ENCODE measurements around the gene TBPL1. TPM values are rescaled to one million over a fixed set of nuclear protein-coding genes. Genes with fewer than 3 reads are reported as not detected.

The TBPL1 gene
- total and polyA plus RNA-seq, 2 of the 8 experiments (the other 6 are each of a cell fraction or from before 2014, with no cell fraction given), result 32.5 to 67.0 TPM

DNA sequence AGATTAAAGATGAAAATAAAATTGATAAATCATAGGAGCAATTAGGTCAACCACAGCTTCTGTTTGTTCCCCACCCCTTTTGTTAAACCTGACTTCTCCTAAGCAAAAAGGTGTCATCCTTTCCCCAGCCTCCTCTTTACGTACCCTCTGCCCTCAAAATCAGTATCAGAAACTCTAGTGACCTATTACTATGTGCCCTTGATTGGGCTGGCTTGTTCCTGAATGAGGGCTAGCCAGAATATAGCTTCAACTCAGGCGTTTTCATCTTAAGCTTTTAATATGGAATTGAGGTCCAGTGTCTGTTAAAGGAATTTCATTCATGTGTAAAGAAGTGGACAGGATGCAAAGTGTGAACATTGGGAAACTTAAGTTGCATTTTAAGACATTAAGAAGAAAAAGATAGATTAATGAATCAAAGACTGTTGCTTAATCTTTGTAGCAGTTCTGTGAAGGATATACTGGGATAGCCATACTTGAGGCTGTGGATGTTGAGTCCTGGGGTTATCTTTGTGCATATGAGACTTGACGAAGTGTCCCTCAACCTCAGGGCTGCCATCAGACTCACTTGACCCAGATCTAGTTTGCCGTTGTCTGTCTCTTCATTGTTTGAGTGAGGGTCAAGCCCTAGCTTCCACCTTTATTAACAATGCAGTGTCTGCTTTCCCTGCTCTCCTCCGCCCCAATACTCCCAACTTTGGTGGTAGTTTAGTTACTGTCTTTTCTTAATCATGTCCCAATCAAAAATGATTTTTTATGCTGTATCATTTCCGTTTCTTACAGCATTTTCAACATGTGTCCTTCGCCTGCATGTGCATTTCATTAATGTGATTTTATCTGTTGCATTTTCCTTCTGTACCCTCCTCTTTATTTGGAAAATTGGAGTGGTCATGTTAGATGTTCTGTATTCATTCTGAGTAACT, 1.9 kb downstream of the TBPL1 start:
- Histone ChIP-seq H3K23me2 (ENCODE audit: low read depth, low read length) (peaks cover 8% of the 10 kb centered on the region), H3K27me3 (replicated peaks in 1 of 4; ENCODE audit: control insufficient read depth in 3 of 4, extremely low read depth in 1 of 4, insufficient read depth in 3 of 4, low read length in 3 of 4) (no peaks in the 10 kb centered on the region; a peak in 1 of 7 replicates), H2BK120ac (replicated peaks; ENCODE audit: low read depth, low read length) (no peak overlapping the region), H3K4me1 (replicated peaks in 1 of 4; ENCODE audit: control insufficient read depth in 3 of 4, insufficient read depth in 4 of 4, low read length in 3 of 4) (peaks cover 0 to 10% (median 3%) of the 10 kb centered on the region in 4 experiments; a peak in 6 of 7 replicates), H3K9me3 (ENCODE audit: insufficient read depth in 2 of 2, low read depth in 1 of 2, low read length in 1 of 2) (no peaks in the 10 kb centered on the region), H2BK15ac (ENCODE audit: low read length) (no peak overlapping the region), H3K56ac (replicated peaks; ENCODE audit: insufficient read length, low read depth, low read length) (no peak overlapping the region), H4K5ac (ENCODE audit: insufficient read length, low read depth, low read length) (no peak overlapping the region), H3K14ac (ENCODE audit: insufficient read length) (no peak overlapping the region), H3K4ac (replicated peaks; ENCODE audit: insufficient read length, low read depth, low read length) (no peak overlapping the region), H3K4me2 (ENCODE audit: insufficient read depth in 1 of 2, low read depth in 2 of 2, low read length in 2 of 2) (peak overlapping the region; percentile 72 to 82), H2AK5ac (ENCODE audit: low read depth, low read length) (no peak overlapping the region), H2BK20ac (ENCODE audit: low read length) (no peak overlapping the region), H3K18ac (ENCODE audit: extremely low read depth, low read length) (no peak overlapping the region), H2AFZ (ENCODE audit: low read length) (no peak overlapping the region), H4K8ac (ENCODE audit: extremely low read depth, insufficient read depth, low read length) (no peak overlapping the region), H3K4me3 (ENCODE audit: extremely low read depth in 1 of 4, insufficient read depth in 2 of 4, low read depth in 3 of 4, low read length in 4 of 4) (peak overlapping the region in 2 of 4 experiments; percentile 1 to 81; a peak in 3 of 8 replicates), H2BK5ac (ENCODE audit: low read depth, low read length) (no peak overlapping the region), H3K36me3 (ENCODE audit: control insufficient read depth in 2 of 4, insufficient read depth in 4 of 4, low read length in 3 of 4) (no peaks in the 10 kb centered on the region), H3K9ac (replicated peaks in 1 of 4; ENCODE audit: extremely low read depth in 1 of 4, low read depth in 3 of 4, low read length in 3 of 4) (no peak overlapping the region), H2BK12ac (ENCODE audit: low read depth, low read length) (no peak overlapping the region), H3K27ac (ENCODE audit: low read depth, low read length) (no peak overlapping the region), H4K91ac (replicated peaks; ENCODE audit: insufficient read length, low read length) (no peak overlapping the region), H3K79me1 (ENCODE audit: low read depth, low read length) (peaks cover 7% of the 10 kb centered on the region), H3K23ac (ENCODE audit: insufficient read length) (no peak overlapping the region), H4K20me1 (replicated peaks in 1 of 2; ENCODE audit: control insufficient read depth in 1 of 2, insufficient read depth in 2 of 2, low read length in 2 of 2) (peaks cover 3 to 10% of the 10 kb centered on the region in 2 experiments), H3K79me2 (ENCODE audit: control insufficient read depth in 1 of 2, insufficient read depth in 2 of 2, low read length in 2 of 2) (peaks cover 29 to 65% of the 10 kb centered on the region in 2 experiments)
- ChIA-PET POLR2A (ENCODE audit: partially characterized antibody) (interaction anchor here (0.6 to 3.2 kb wide), 8 partner anchors 7 to 1132 kb away, joined by 3 to 18 read pairs (median 4); no protein-coding TSS in a partner anchor), CTCF (ENCODE audit: partially characterized antibody) (interaction anchor here (0.7 to 5.6 kb wide), 16 partner anchors 7 to 239 kb away, joined by 3 to 29 read pairs (median 4); no protein-coding TSS in a partner anchor)
- 77% methylated on average over 7 of the region's 7 CpGs; no CpG with 5 or more reads in 1 of the 2 experiments for WGBS, 2 experiments (ENCODE audit: extremely low coverage in 1 of 2, insufficient coverage in 1 of 2, insufficient read length in 1 of 2, insufficient replicate concordance in 2 of 2, low coverage in 1 of 2, low lambda C conversion rate in 2 of 2, missing lambda C conversion rate in 1 of 2)
- FAIRE-seq, result no peak
- no peak for DNase-seq (ENCODE audit: low read depth in 1 of 2, low spot score in 2 of 2)
- TF ChIP-seq SP2 (IDR thresholded peaks at IDR 0.05; ENCODE audit: low read length) (no peak), RNF2 (IDR thresholded peaks at IDR 0.05; ENCODE audit: borderline replicate concordance, low read depth, low read length, missing control alignments, poor library complexity, severe bottlenecking) (no peak), RFX5 (IDR thresholded peaks at IDR 0.05; ENCODE audit: borderline replicate concordance, low read depth, low read length) (no peak), HDAC6 (IDR thresholded peaks at IDR 0.05; ENCODE audit: low read depth, low read length) (no peak), KDM4A (IDR thresholded peaks at IDR 0.05; ENCODE audit: low read depth, low read length, severe bottlenecking) (no peak), NANOG (IDR thresholded peaks at IDR 0.05; ENCODE audit: insufficient read depth, low read depth, low read length, poor library complexity, severe bottlenecking) (no peak), ZNF274 (IDR thresholded peaks at IDR 0.05; ENCODE audit: borderline replicate concordance, extremely low read depth, low read length) (no peak), BCL11A (IDR thresholded peaks at IDR 0.05; ENCODE audit: low read depth in 2 of 2, low read length in 2 of 2) (no peak), JUND (IDR thresholded peaks at IDR 0.05; ENCODE audit: low read length) (no peak), FOSL1 (IDR thresholded peaks at IDR 0.05; ENCODE audit: insufficient read depth, low read depth, low read length) (no peak)
- TF ChIP-seq, protein P1, sequence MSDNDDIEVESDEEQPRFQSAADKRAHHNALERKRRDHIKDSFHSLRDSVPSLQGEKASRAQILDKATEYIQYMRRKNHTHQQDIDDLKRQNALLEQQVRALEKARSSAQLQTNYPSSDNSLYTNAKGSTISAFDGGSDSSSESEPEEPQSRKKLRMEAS (IDR thresholded peaks at IDR 0.05), result no peak
